ENCODE measurements around the gene NME3.

Gene NME3

GRCh38 chr16:1793578-1794220, 22.4 kb upstream of the NME3 start, which contains the start of gene IGFALS:
Gene IGFALS, minus strand, starts transcription at chr16:1793705. Its CDS starts 53 bp downstream, at chr16:1793652.
- DNase-seq: no peak

- no peak for DNase-seq
Measured at GRCh38 chr16:1792836-1793577, 21.7 kb upstream of the NME3 start.

- no peak for DNase-seq
Measured at GRCh38 chr16:1791943-1792812, 20.8 kb upstream of the NME3 start.

GRCh38 chr16:1791256-1791942, 20.1 kb upstream of the NME3 start:
- DNase-seq: no peak

GRCh38 chr16:1790611-1791255, 19.4 kb upstream of the NME3 start:
- no peak for DNase-seq

- no peak for DNase-seq
Measured at GRCh38 chr16:1790261-1790610, 18.9 kb upstream of the NME3 start.

- no peak for DNase-seq
Measured at GRCh38 chr16:1789643-1790045, 18.3 kb upstream of the NME3 start.

- DNase-seq: no peak
Measured at GRCh38 chr16:1788708-1789100, 17.4 kb upstream of the NME3 start.

GRCh38 chr16:1788095-1788707, 16.9 kb upstream of the NME3 start:
- DNase-seq: no peak

- DNase-seq: no peak
Measured at GRCh38 chr16:1787322-1788094, 16.2 kb upstream of the NME3 start.

GRCh38 chr16:1787056-1787321, 15.6 kb upstream of the NME3 start:
- no peak for DNase-seq

GRCh38 chr16:1786242-1787055, 15.1 kb upstream of the NME3 start:
- DNase-seq: no peak

GRCh38 chr16:1785846-1786170, 14.5 kb upstream of the NME3 start:
- DNase-seq: no peak

- DNase-seq: no peak
Measured at GRCh38 chr16:1784977-1785845, 13.9 kb upstream of the NME3 start.

- DNase-seq: peak; percentile 100
Measured at GRCh38 chr16:1782408-1783264, 11.3 kb upstream of the NME3 start, which contains the start of the genes NUBP2 and SPSB3. Gene NUBP2, plus strand, starts transcription at chr16:1782960. Its CDS starts 61 bp downstream, at chr16:1783021. Gene SPSB3, minus strand, starts transcription at chr16:1782571. Its CDS starts 1,088 bp downstream, at chr16:1781483.

GRCh38 chr16:1781758-1782407, 10.5 kb upstream of the NME3 start:
- no peak for DNase-seq

GRCh38 chr16:1781254-1781653, 9.9 kb upstream of the NME3 start:
- no peak for DNase-seq

GRCh38 chr16:1780677-1781072, 9.3 kb upstream of the NME3 start:
- no peak for DNase-seq

Measured in NCI-H345 (cell line).